GM18951 (cell line): Measurements from ENCODE around the gene KRT83.

Experiments used
- POLR2A ChIP-seq: IDR thresholded peaks from 4 replicates; pipeline ENCODE4 v1.6.1; 2011; ENCODE audit warnings: mild to moderate bottlenecking; ENCODE audit not compliant: insufficient read length, insufficient read depth; ENCODE audit errors: extremely low read depth
- in situ Hi-C: fragments of 300-500 bp; cut with MboI; formaldehyde crosslinking; loops from one replicate; pipeline ENCODE4 v1.12.0; 2022; ENCODE audit warnings: low sequenced_read_pairs, mixed read lengths, inconsistent platforms; ENCODE audit not compliant: unreplicated experiment

KRT83 gene

DNA sequence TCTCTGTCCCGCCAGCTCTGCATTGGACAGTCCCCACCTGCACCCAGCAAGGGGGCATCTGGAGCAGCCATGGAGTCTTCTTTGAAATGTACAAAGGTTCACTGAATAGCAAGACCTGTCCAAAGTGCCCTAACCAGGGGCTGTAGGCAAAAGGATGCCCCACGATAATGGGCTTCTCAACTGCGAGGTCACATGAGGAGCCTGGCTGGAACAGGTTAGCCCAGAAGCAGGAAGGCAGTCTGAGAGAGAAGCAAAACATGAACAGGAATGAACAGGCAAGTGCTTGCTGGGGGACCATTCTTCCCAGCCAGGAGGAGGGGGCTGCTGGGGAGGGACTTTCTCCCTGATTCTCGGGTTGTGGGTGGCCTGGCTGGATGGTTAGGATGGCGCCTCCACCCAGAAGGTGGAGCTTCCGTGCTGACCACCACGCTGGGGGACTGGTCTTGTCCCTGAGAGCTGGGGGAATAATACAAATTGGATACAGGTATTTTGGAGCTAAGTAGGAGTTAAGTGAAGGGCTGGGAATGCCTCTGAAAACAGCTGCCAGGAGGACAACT is 39.0 kb upstream of the KRT83 start:
- in situ Hi-C loops: no loop called here
- TF ChIP-seq POLR2A: no peak

DNA sequence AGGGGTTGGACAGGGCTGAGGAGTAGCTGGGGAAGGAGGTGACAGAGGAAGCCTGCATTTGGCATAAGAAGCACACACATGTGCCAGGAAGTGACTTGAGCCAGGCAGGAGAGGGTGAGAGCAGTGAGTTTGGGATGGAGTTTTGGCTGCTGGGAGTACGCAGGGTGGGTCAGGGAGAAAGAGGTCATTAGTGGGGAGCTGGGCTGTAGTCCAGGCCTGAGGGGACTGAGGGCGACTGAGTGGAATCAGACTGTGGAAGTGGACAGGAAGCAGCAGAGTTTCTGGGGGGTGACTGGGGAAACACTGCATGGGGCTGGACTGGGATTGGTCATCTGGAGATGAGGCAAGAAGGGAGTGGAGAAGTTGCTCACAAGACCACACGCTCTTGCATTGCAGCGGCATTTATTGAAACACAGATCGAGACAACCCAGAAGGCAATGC is 38.4 kb upstream of the KRT83 start:
- TF ChIP-seq POLR2A: no peak
- in situ Hi-C loops: no loop called here

DNA sequence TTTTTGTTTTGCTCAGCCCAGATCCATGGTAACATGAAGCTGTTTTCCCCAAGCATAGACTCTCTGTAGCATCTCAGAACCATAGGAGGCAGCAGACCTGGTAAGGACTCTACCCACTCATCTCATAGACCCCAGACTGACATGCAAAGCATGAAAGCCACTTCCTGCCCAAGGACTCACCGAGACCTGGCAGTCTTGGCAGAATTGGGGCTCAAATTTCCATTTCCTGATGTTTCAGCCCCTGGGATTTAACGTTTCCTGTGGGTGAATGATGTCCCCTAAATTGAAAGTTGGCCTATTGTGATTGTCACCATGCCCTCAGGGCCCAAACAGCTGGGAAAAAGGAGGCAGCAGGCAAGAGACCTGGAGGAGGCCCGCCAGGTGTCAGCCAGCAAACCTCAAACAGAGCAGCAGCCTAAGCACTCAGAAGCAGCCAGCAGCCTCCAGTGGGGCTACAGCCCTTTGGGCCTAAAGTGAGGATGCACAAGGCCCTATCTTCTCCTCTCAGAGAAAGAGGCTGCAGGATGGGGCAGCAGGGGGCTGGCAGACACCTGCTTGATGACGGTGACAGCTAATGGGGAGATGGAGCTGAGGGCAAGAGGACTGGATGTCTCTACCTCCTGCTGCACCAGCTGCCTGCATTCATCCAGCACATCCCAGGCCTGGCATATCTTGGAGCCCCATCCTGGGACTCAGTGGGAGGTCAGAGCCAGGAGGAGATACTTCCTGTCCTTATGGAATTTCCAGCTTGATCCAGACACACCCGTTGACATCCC is 37.6 kb upstream of the KRT83 start:
- TF ChIP-seq POLR2A: no peak
- in situ Hi-C loops: no loop called here

DNA sequence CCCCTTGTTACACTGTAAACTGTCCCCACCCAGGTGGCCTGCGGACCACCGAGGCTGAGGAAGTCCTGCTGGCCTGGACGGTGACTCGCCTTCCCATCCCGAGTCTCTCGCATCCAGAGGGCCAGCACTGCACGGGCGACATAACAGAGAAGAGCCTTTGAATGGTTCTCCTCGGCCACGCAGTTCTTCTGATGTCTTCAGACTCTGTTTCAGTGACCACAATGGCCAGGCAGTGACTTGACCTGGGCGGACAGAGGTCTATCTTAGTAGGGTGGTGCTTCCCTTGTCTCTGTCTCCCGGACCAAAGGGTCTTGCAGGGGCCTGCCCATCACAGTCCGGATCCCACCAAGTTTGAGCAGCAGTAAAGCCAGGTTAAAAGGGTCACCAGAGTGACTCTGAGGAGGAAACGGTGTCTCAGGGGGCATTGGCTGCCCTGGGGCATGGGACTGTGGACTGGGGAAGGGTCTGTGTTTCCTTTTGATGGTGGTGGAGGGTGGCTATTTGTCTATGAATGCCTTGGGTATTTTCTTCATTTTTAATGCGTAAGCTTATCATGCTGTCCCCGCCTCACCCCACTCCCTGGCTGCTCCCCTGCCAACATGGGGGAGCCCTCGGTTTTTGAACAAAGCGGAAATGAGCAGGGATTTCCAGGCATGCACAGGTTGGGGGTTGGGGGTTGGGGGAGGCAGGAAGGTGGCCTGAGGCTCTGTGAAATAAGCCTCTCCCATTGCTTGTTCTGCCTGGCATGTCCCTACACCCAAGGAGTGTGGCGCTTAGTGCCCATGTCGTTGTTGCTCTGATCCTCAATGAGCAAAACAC is 35.8 kb upstream of the KRT83 start:
- in situ Hi-C loops: no loop called here
- TF ChIP-seq POLR2A: no peak

DNA sequence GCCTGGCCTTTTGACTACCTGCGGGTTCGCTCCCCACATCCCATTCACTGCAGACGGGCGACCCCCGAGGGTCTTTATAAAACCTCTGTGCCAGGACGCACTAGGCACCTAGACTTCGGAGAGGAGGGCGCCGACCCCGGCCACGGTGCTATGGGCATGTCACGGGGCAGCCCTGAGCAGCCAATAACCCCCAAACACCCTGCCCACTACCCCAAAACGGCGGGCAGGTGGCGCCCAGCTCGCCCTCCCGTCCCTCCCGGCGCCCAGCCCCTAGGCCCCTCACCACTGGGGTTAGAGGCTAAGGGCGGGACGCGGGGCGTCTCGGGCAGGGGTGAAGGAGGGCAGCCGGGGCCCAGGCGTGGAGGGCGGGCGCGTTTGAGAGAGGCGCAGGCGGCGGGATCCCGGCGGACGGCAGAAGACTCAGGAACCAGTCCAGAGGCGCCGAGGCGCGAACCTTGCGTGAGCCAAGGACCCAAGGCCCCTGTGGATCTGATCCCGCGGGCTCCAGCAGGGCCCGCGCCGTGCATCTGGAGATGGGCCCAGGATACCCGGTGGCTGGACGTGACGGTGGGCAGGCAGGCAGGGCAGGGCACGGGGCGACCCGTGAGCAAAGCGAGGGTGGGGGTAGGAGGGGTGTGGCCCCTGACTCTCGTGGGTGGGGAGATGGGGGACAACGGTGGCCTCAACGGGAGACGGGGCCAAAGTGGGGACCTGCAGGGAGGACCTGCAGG is 35.0 kb upstream of the KRT83 start:
- no peak for TF ChIP-seq POLR2A
- in situ Hi-C loops: no loop called here

DNA sequence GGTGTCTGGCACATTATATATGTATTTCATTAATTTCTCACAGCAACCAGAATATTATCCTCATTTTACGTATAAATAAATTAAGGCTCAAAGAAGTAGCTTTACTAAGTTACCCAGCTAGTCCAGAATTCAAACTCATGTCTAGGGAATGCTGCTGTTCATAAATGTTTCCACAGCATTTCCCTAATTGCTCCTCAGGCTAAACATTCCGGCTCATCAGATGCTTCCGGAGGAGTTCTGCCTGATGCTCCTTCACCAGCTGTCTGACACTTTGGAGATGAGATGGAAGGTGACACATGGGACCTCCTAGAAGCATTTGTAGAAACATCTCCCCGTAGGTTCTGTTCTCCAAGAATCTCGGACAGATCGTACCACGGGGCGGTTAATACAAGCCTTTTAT is 34.0 kb upstream of the KRT83 start:
- TF ChIP-seq POLR2A: no peak
- in situ Hi-C loops: no loop called here

DNA sequence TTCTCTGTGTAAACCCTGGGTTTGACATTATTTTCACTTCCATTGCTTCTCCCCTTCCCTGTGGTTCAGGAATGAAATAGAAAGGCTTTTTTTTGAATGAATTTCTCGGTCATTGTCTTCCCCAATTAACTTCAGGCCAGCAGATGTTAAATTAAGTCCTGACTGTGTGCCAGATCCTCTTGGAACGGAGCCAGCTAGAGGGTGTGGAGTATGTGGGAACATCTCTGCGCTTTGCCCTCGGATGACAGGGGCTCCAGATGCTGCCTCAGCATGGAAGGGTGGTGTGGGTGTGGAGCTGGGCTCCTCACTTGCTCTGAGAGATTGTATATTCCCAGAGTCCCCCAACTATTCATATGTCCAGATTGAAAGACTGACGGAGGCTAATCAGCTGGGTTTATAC is 33.0 kb upstream of the KRT83 start:
- in situ Hi-C loops: no loop called here
- TF ChIP-seq POLR2A: no peak

DNA sequence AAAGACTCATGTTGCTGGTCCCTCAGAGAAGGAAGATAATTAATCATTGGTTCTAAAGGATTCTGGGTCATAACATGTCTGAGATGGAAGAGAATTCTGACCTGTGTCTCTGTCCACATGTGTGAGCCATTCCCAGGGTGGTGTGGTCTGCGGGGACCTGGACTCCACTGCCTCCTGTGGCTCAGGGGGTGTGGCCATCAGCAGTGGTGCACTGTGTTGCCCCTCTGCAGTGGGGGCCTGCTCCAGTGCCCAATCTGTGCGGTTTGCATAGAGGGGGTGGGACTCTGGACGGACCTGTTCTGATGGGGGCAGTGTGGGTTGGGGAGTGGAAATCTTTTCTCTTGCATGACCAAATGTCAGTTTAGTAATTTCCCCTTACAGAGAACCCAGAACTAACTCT is 32.6 kb upstream of the KRT83 start:
- in situ Hi-C loops: no loop called here
- TF ChIP-seq POLR2A: no peak

DNA sequence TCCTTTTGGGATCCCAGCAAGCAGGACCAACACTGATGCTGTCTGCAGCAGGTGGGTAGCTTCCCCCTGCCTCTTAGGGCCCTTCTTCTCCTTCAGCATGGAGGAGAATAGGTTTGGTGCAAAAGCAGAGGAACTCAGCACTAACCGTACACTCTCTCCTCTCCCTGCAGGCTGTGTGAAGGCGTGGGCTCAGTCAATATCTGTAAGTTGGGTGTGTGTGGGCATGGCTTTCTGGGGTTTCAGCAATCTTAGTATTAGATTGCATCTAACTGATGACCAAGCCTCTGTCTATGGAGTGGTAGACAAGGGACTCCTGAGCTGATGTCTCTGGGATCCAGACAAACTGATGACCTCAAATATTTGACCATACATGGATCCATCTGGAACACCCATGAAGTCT is 31.8 kb upstream of the KRT83 start:
- TF ChIP-seq POLR2A: no peak
- in situ Hi-C loops: no loop called here

DNA sequence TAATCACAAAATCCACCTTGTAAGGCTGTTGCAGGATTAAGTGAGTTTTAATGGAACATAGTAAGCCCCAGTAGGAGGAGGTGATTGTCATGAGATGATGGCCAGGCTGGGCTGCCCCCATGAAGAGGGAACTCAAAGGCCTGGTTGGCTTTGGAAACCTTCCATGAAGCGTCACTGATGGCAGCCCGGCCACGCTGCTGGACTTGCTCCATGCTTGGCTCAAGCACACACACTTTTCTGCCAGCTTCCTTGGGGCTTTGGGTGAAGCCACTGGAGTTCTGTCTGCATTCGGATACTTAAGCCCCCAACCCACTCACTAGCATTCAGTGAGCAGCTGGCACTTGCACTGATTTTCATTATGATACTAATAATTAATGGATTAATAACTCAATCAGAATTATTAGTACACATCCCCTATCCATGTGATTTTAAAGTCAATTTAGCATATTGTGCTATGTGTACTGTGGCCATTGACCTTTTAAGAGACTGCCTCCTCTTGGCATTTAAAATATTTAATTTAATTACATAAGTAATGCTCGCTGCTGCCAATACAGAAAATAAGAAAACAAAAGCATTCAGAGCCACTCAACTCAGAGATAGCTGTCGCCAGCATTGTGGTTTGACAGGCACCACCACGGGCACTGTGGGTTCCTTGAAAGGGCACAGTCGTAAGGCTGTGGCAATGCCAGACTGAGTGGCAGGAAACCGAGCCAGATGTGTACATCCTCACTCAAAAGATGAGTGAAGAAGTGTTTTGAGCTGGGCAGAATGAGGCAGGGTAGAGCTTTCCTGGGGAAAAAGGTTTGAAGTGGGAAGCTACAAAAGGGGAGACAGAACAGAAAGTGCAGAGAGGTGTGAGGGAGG is 30.2 kb upstream of the KRT83 start:
- TF ChIP-seq POLR2A: no peak
- in situ Hi-C loops: no loop called here

DNA sequence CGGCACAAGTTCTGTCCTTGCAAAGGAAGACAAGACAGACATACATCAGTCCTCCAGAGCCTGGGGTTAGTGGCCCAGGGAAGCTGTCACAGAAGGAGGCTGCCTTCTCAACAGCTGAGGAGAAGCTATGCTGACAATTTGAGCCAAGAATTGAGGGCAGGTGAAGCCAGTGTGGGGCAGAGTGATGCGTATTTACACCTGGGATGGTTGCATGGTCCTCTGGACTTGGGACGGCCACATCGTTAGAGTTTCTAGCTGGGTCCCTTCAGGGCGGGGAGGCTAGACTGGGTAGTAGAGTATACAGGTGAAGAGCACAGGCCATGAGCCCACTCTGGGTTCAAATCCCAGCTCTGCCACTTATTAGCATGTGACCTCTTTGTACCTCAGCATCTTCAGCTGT is 29.6 kb upstream of the KRT83 start:
- in situ Hi-C loops: no loop called here

DNA sequence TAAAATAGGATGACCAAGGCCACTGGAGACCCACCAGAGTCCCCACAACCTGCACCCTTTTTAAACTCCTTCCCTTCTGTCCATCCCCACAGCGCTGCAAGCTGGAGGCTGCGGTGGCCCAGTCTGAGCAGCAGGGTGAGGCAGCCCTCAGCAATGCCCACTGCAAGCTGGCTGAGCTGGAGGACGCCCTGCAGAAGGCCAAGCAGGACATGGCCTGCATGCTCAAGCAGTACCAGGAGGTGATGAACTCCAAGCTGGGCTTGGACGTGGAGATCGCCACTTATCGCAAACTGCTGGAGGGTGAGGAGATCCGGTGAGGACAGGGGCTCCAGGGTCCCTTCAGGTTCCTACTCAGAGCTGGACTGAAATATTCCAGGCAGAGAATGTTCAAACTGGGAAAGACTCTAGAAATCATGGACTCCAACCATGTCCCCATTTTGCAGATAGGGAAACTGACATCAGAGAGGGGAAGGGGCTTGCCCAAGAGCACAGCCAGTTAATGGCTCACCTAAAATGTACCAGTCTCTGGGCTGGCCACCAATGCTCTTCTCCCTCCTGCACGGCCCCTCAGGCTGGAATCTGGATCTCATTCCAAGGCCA is 28.9 kb upstream of the KRT83 start:
- no peak for TF ChIP-seq POLR2A
- in situ Hi-C loops: no loop called here

More for the DNA sequence above, 29.6 kb upstream of the KRT83 start:
- TF ChIP-seq POLR2A: no peak

DNA sequence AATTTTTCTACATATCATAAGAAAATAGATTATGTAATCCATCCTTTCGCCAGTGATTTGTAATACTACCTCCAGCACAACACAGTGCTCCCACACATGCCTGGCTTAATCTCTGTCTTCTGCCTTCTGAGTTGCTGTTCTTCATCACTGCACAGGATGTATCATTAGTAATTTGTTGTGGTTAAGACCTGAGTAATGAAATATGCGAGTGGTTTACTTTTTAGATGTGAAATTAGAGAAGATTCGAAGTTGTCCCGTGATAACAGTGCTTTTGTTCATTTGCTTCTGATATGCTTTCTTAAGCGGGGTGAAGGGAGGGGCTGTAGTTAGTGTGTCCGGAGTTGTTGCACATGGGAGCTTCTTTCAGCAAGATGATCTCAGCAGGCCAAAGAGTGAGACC is 28.0 kb upstream of the KRT83 start:
- in situ Hi-C loops: no loop called here

More for the DNA sequence above, 28.0 kb upstream of the KRT83 start:
- TF ChIP-seq POLR2A: no peak
